GM19193 (cell line): ENCODE measurements around the gene KDM3B.

Source experiments
- POLR2A ChIP-seq: IDR thresholded peaks from 4 replicates; pipeline ENCODE4 v1.6.1; 2011; ENCODE audit not compliant: insufficient read depth, insufficient read length; ENCODE audit errors: extremely low read depth

The KDM3B gene

GRCh38 chr5:138464388-138465260 lies 112.1 kb downstream of the KDM3B start:
- peak; percentile 68 for TF ChIP-seq POLR2A

- peak; percentile 95 for TF ChIP-seq POLR2A
Observed at GRCh38 chr5:138465261-138466124, 113.0 kb downstream of the KDM3B start, which contains the start of gene EGR1. EGR1 (plus strand) TSS chr5:138465479; CDS start chr5:138465762, 283 bp downstream.

- TF ChIP-seq POLR2A, result peak; percentile 2
Observed at GRCh38 chr5:138466125-138466899, 113.8 kb downstream of the KDM3B start.

GRCh38 chr5:138466900-138467710 lies 114.6 kb downstream of the KDM3B start:
- TF ChIP-seq POLR2A, result peak; percentile 37

- TF ChIP-seq POLR2A, result no peak
Observed at GRCh38 chr5:138467711-138468132, 115.2 kb downstream of the KDM3B start.

GRCh38 chr5:138468133-138468965 lies 115.9 kb downstream of the KDM3B start:
- no peak for TF ChIP-seq POLR2A

GRCh38 chr5:138468966-138469539 lies 116.6 kb downstream of the KDM3B start:
- no peak for TF ChIP-seq POLR2A

- peak; percentile 31 for TF ChIP-seq POLR2A
Observed at GRCh38 chr5:138469540-138470321, 117.2 kb downstream of the KDM3B start.

GRCh38 chr5:138470322-138471051 lies 118.0 kb downstream of the KDM3B start:
- TF ChIP-seq POLR2A, result no peak

- TF ChIP-seq POLR2A, result no peak
Observed at GRCh38 chr5:138471052-138471361, 118.5 kb downstream of the KDM3B start.

GRCh38 chr5:138472353-138472752 lies 119.9 kb downstream of the KDM3B start:
- TF ChIP-seq POLR2A, result no peak
